Activated T-helper 1 cell treated with Interleukin-2 at 50 U/mL for 16 hours (primary cell): ENCODE measurements around the gene P4HA2.

Source experiments
- DNase-seq: peaks from one replicate; pipeline ENCODE4 v3.0.0-alpha.2; 2020; ENCODE audit warnings: low read depth

Gene P4HA2

GRCh38 chr5:132264546-132265335 lies 37.1 kb upstream of the P4HA2 start:
- no peak for DNase-seq

- no peak for DNase-seq
Observed at GRCh38 chr5:132263548-132264261, 36.1 kb upstream of the P4HA2 start.

GRCh38 chr5:132262882-132263547 lies 35.4 kb upstream of the P4HA2 start:
- no peak for DNase-seq

- no peak for DNase-seq
Observed at GRCh38 chr5:132261881-132262845, 34.5 kb upstream of the P4HA2 start.

DNA sequence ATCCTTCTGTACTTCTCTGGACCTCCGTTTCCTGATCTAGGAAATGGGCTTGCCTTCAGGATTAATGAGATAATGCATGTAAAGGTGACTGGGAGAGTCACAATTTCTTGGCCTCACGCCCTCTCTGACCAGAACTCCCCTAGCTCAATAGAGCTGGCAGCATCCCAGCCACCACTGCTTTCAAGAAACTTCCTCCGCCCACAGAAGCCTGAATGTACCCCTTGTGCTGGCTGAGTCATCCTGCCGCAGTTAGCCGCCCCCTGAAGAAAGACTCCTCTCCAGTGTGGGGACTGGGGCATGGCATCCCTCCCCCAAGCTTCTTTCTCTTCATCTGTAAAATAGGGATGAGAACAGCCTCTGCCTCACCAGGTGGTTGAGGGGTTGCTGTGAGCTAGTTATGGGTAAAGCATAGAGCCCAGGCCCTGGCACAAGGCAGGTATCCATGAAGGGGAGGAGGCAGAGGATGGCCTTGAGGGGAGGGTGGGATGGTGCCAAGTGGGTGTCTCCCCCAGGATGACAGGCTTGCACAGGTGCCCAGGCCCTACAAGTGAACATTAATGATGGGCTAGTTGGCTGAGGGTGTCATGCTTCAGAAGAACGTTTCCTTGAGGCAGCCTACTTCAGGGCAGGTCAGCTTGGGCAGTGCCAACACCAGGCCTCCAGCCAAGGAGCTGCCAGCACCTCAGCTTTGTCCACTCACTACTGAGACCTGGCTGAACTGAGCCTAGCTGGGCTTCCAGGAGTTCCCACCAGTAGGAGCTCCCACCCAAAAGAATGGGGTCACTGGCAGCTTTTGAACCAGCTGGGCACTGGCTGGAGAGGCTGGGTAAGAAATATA lies 33.3 kb upstream of the P4HA2 start:
- no peak for DNase-seq

DNA sequence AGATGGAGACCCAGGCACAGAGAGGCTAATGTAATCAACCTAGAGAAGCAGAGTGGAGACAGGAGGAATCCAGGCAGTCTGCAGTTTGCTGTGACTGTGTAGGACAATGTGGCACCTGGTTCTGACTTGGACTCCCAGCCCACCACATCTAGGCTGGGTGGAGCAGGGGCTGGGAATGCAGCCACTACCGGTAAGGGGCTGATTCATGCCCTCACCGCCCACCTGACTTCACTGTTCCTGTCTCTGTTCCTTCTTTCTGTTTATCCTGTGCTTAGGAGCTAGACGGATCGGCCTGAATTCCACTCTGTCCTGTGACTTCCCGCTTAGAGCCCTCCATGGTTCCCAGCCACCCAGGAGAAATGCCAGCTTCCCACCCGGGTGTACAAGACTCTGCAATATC lies 32.4 kb upstream of the P4HA2 start:
- DNase-seq: no peak

DNA sequence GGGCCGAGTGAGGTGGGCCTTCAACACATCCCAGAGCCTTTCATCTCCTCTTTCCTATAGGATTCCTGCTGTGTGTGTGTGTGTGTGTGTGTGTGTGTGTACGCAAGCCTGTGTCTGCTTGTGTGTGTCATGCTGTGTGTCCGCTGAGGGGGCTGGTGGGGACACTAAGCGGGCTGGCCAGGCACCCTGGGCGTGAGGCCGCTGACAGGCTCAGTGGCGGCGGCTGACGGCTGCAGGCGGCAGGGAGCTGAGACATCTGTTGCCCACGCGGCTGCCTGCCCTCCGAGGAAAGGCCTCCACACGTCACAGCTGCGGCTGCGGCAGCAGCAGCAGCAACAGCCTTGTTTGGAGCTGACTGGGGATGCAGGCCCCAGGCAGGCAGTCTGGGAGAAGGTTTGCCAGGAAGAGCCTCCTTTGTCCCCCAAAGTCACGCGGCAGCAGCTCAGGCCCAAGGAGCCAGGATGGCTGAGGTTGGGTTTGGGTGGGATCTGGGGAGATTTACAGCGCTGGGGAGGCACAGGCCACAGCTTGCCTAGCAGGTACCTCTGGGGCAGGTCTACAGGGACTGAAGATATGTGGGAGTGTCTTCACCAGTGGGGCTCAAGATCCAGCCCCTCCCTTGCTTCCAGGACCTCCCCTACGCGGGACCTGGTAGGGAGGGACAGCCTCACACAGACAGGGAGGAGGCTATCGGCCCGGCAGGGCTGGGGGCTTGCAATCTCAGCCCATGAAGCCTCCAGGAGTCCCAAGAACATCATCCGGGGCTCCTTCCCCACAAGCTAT lies 31.6 kb upstream of the P4HA2 start:
- DNase-seq: no peak

DNA sequence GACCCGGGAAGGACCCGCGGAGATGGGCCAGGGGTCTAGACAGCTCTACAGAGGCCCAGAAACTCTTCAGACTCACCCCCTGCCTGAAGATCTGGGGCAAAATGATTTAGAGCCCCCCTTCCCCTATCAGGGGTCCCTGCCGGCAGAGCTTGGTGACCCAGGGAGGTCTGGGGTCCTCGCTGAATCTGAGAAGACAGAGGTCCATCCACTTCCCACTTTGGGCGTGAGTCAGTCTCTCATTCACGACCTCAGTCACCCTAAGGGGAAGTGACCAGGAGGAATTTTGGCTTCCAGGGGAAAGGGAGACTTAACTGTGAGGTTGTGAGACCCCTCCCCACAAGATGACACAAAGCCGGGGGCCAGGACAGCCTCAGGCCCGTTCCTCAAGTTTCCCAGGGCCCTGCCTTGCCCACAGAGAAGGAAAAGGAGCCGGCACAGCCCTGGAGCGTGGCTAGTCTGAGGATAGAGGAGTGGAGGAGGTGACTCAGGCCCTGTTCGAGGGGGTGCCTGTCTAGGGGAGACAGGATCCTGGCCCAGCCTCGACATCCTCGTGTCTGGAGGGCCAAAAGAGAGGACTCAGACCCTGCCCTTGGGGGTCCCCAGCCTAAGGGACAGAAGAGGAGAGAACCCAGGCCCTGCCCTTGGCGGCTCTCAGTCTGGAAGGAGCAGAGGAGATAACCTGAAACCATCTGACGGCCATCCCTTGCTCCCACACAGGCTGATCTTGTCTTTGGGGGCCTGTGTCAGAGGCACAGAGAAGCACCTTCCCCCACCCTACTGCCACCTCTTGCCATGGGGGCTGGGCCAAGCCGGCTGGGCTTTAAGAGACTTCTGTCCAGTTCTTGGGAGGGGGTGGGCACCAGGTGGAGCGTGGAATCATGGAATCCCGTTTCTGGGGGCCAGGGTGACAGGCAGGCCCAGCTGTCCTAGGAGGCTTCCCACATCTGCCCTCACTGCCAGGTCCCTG lies 30.7 kb upstream of the P4HA2 start:
- DNase-seq: no peak

- no peak for DNase-seq
Observed at GRCh38 chr5:132257131-132258101, 29.8 kb upstream of the P4HA2 start, which contains the start of gene PDLIM4. Gene PDLIM4, plus strand, starts transcription at chr5:132257696. Its CDS starts 39 bp downstream, at chr5:132257735.

DNA sequence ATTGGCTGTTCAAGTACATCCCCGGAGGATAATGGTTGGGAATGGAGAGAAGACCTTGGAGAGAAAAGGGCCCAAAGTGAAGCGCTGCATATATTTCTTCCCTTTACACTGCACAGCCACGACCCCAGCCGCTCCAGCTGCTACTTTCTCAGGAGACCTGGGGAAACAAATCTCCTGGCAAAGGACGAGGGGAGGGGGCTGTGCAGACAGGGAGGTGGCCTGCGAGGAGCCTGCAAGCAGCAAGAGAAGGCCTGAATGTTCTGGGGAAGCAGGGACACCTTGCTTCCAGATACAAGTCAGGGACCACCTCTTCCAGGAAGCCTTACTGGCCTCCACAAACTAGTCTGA lies 29.1 kb upstream of the P4HA2 start:
- no peak for DNase-seq

GRCh38 chr5:132256086-132256782 lies 28.6 kb upstream of the P4HA2 start:
- DNase-seq: no peak

DNA sequence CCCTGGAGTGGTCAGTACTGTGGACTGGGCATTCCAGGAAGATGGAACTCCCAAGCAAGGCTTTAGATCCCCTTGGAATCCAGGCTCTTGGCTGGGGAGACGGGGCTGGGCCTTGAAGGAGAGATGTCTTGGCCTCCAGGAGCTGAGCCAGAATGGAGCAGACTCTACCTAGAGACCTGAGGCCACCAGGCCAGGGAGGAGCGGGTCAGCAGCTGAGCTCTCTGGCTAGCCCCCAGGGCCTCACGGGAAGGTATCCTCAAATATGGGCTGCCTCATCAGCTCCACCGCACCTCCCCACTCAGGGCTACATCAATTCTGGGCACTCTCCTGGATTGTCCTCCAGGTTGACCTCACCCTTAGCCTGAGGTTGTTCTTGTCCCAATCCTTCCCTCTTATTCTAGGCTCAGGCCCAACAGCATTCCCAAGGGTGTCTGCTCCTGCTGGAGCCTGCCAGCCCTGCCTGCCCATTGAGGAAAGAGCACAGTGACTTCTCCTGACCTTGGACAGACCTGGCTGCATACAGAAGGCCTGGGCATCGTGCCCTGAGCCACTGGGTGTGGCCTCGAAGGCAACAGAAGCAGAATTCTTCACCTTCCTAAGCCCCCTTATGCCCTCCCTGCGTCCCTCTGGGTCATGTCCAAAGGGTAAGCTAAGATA lies 26.8 kb upstream of the P4HA2 start:
- DNase-seq: no peak

DNA sequence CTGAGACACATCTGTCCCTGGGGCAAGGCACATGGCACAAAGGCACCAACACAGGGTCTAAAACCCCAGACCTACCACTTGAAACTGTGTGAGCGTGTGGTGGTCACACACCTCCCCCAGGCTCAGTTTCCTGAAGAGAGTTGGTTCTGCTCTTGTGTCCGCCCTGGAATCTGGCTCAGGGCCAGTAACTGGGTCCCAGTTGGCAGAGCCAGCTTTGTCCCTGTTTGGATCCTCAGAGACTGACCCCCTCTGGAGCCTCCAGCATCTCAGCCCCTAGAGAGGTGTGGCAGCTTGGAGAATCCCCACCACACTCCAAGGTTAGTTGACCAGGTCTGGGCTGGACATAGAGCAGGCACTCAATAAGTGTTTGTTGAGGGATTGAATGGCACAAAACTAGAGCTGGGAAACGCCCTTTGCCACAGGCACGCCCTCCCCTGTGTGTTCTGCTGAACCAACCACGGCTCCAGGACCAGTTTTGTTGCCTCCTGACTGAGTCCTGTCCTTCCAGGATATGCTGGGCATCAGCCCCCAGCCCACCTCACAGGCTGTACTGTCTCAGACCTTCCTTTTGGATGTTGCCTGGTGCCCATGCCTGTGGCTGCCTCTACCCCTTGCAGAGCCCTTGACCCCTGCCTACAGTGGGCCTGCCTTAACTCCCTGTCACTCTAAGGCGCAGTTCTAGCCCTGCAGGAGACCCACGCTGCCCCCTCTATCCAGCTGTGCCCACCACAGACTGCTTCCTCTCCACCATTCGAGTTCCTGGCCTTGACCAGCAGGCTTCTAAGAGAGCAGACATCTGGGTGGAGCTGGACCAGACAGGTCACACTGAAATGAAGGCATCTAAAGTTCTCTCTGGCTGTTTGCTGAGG lies 26.0 kb upstream of the P4HA2 start:
- DNase-seq: no peak

DNA sequence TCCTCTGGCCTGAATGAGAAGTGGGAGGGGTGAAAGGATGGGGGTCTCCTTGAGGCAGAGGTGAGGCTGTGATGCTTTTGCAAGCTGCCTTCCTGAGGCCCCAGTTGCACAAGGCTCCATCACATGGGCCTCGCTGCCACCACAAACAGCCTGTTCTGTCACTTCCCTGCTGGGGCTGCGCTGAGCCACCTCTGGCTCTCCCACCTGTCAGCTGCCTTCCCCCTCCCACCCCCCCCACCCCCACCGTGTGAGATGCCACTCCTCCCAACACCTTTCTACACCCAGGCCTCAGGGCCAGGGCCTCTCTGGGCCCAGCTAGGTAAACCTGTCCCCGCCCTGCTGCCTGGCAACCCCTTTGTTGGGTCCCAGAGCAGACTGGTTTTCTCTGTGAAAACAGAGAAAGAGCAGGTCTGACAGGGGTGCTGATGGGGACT lies 25.4 kb upstream of the P4HA2 start:
- no peak for DNase-seq

- no peak for DNase-seq
Observed at GRCh38 chr5:132251220-132251725, 23.6 kb upstream of the P4HA2 start.
